ENCODE results near the gene PARVB. TPM values are rescaled to one million over a fixed set of nuclear protein-coding genes. Genes with fewer than 3 reads are reported as not detected.

The PARVB gene
- total RNA-seq, 1 experiment from 2014 or later: 85.3 TPM

GRCh38 chr22:44185237-44186120 lies 161.4 kb downstream of the PARVB start:
- no TSS peak for BruUV-seq (replicated peaks)
- intact Hi-C loops (cut with micrococcal nuclease): no loop called here
- Histone ChIP-seq H3K4me3 (ENCODE audit: low read length) (no peak overlapping the region), H3K9me2 (replicated peaks; ENCODE audit: low read length) (no peaks in the 10 kb centered on the region), H3K4me1 (ENCODE audit: insufficient read depth, low read length) (no peaks in the 10 kb centered on the region), H3K9me3 (ENCODE audit: low read length) (no peaks in the 10 kb centered on the region), H3K4me2 (ENCODE audit: low read length) (no peak overlapping the region), H3K79me2 (ENCODE audit: low read length) (no peaks in the 10 kb centered on the region), H4K20me1 (ENCODE audit: low read length) (no peaks in the 10 kb centered on the region), H3K36me3 (ENCODE audit: low read depth, low read length) (no peaks in the 10 kb centered on the region), H3K27ac (ENCODE audit: low read length) (no peak overlapping the region), H3K9ac (ENCODE audit: low read length) (no peak overlapping the region), H3K27me3 (ENCODE audit: low read length) (no peaks in the 10 kb centered on the region), H2AFZ (ENCODE audit: low read length) (no peak overlapping the region), H3F3A (ENCODE audit: low read length, unreplicated experiment) (no peaks in the 10 kb centered on the region)
- POLR2A ChIA-PET (ENCODE audit: unreplicated experiment): no interaction called here
- CTCF ChIA-PET: no interaction called here
- TF ChIP-seq EZH2phosphoT487 (IDR thresholded peaks at IDR 0.05; ENCODE audit: borderline replicate concordance, low read length): no peak
- TF ChIP-seq, protein P1, sequence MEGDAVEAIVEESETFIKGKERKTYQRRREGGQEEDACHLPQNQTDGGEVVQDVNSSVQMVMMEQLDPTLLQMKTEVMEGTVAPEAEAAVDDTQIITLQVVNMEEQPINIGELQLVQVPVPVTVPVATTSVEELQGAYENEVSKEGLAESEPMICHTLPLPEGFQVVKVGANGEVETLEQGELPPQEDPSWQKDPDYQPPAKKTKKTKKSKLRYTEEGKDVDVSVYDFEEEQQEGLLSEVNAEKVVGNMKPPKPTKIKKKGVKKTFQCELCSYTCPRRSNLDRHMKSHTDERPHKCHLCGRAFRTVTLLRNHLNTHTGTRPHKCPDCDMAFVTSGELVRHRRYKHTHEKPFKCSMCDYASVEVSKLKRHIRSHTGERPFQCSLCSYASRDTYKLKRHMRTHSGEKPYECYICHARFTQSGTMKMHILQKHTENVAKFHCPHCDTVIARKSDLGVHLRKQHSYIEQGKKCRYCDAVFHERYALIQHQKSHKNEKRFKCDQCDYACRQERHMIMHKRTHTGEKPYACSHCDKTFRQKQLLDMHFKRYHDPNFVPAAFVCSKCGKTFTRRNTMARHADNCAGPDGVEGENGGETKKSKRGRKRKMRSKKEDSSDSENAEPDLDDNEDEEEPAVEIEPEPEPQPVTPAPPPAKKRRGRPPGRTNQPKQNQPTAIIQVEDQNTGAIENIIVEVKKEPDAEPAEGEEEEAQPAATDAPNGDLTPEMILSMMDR (conservative IDR thresholded peaks at IDR 0.05; ENCODE audit: low read depth, low read length): no peak
- no peak for TF ChIP-seq EZH2 (IDR thresholded peaks at IDR 0.05; ENCODE audit: low read length, unreplicated experiment)
- ATAC-seq (no peak), DNase-seq (no peak)

DNA sequence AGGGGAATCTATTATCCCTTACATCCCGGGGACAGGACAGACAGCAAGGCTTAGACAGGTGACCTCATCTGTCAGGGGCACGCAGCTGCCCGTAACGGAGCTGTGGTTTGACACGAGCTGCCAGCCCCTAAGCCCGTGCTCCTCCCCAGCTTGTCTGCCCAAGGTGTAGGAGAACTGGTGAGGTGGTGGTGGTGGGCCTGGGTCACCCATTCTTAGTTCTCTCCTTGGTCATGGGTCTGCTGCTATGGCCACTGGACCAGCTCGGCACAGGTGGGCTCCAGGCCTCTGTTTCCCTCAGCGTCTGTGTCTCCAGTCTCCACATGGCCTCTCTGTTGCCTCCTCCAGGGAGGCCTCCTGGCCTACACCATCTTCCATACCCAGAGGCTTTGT lies 162.0 kb downstream of the PARVB start:
- Histone ChIP-seq H3F3A (ENCODE audit: low read length, unreplicated experiment) (no peaks in the 10 kb centered on the region), H3K27ac (ENCODE audit: low read length) (no peak overlapping the region), H3K27me3 (ENCODE audit: low read length) (no peaks in the 10 kb centered on the region), H3K4me2 (ENCODE audit: low read length) (no peak overlapping the region), H3K36me3 (ENCODE audit: low read depth, low read length) (no peaks in the 10 kb centered on the region), H3K4me3 (ENCODE audit: low read length) (no peak overlapping the region), H4K20me1 (ENCODE audit: low read length) (no peaks in the 10 kb centered on the region), H3K9me2 (replicated peaks; ENCODE audit: low read length) (no peaks in the 10 kb centered on the region), H2AFZ (ENCODE audit: low read length) (no peak overlapping the region), H3K9ac (ENCODE audit: low read length) (no peak overlapping the region), H3K9me3 (ENCODE audit: low read length) (no peaks in the 10 kb centered on the region), H3K79me2 (ENCODE audit: low read length) (no peaks in the 10 kb centered on the region), H3K4me1 (ENCODE audit: insufficient read depth, low read length) (no peaks in the 10 kb centered on the region)
- ChIA-PET CTCF (no interaction called here), POLR2A (ENCODE audit: unreplicated experiment) (no interaction called here)
- intact Hi-C loops (cut with micrococcal nuclease): no loop called here
- TF ChIP-seq EZH2phosphoT487 (IDR thresholded peaks at IDR 0.05; ENCODE audit: borderline replicate concordance, low read length) (no peak), EZH2 (IDR thresholded peaks at IDR 0.05; ENCODE audit: low read length, unreplicated experiment) (no peak)
- TF ChIP-seq, protein P1 (conservative IDR thresholded peaks at IDR 0.05; ENCODE audit: low read depth, low read length): no peak
- BruUV-seq (replicated peaks): no TSS peak
- ATAC-seq: no peak
- DNase-seq: no peak

- ATAC-seq (no peak), DNase-seq (no peak)
- H4K20me1 ChIP-seq (ENCODE audit: low read length): no peaks in the 10 kb centered on the region
- no peaks in the 10 kb centered on the region for H3K9me3 ChIP-seq (ENCODE audit: low read length)
- H3K4me2 ChIP-seq (ENCODE audit: low read length): no peak overlapping the region
- no peaks in the 10 kb centered on the region for H3F3A ChIP-seq (ENCODE audit: low read length, unreplicated experiment)
- no peaks in the 10 kb centered on the region for H3K79me2 ChIP-seq (ENCODE audit: low read length)
- no peak overlapping the region for H3K27ac ChIP-seq (ENCODE audit: low read length)
- H3K36me3 ChIP-seq (ENCODE audit: low read depth, low read length): no peaks in the 10 kb centered on the region
- ChIA-PET POLR2A (ENCODE audit: unreplicated experiment) (no interaction called here), CTCF (no interaction called here)
- intact Hi-C loops (cut with micrococcal nuclease): no loop called here
- no peak overlapping the region for H3K4me3 ChIP-seq (ENCODE audit: low read length)
- no peaks in the 10 kb centered on the region for H3K4me1 ChIP-seq (ENCODE audit: insufficient read depth, low read length)
- H3K9me2 ChIP-seq (replicated peaks; ENCODE audit: low read length): no peaks in the 10 kb centered on the region
- no peak overlapping the region for H3K9ac ChIP-seq (ENCODE audit: low read length)
- no peaks in the 10 kb centered on the region for H3K27me3 ChIP-seq (ENCODE audit: low read length)
- TF ChIP-seq, protein P1 (conservative IDR thresholded peaks at IDR 0.05; ENCODE audit: low read depth, low read length): no peak
- TF ChIP-seq EZH2phosphoT487 (IDR thresholded peaks at IDR 0.05; ENCODE audit: borderline replicate concordance, low read length): no peak
- TF ChIP-seq EZH2 (IDR thresholded peaks at IDR 0.05; ENCODE audit: low read length, unreplicated experiment): no peak
- no peak overlapping the region for H2AFZ ChIP-seq (ENCODE audit: low read length)
- no TSS peak for BruUV-seq (replicated peaks)
These were observed 162.6 kb downstream of the PARVB start for GRCh38 chr22:44186737-44187136.

All from PC-3 (cell line).